ENCODE data around the gene FNDC5. TPM values are rescaled to one million over a fixed set of nuclear protein-coding genes. Genes with fewer than 3 reads are reported as not detected.

Gene FNDC5
- total RNA-seq, 1 donor from 2014 or later, result not detected

DNA sequence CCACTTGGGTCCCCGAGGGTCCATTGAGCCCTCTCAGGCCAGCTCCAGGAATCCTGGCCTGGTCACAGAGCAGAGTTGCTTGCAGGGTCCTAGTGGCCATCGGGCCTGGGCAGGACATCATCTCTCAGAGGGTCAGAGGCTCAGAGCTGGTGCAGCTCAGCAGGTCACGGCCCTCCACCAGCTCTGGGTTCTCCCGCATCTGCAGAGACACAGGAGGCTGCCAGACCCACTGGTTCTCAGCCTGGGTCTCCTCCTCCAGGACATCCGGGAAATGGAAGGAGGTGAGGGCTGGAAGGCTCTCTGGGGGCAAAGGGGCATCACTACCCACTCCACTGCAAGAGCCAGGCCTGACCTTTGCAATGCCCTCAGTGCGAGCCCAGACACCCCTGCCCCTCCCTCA is 24.0 kb upstream of the FNDC5 start:
- no peak overlapping the region for H3K4me3 ChIP-seq (ENCODE audit: low read depth, low read length)
- H3K36me3 ChIP-seq (ENCODE audit: control insufficient read depth, insufficient read depth, low read length), result peaks cover 7% of the 10 kb centered on the region
- no peak for FAIRE-seq
- DNase-seq (ENCODE audit: low read depth), result no peak
- TF ChIP-seq, protein P1, sequence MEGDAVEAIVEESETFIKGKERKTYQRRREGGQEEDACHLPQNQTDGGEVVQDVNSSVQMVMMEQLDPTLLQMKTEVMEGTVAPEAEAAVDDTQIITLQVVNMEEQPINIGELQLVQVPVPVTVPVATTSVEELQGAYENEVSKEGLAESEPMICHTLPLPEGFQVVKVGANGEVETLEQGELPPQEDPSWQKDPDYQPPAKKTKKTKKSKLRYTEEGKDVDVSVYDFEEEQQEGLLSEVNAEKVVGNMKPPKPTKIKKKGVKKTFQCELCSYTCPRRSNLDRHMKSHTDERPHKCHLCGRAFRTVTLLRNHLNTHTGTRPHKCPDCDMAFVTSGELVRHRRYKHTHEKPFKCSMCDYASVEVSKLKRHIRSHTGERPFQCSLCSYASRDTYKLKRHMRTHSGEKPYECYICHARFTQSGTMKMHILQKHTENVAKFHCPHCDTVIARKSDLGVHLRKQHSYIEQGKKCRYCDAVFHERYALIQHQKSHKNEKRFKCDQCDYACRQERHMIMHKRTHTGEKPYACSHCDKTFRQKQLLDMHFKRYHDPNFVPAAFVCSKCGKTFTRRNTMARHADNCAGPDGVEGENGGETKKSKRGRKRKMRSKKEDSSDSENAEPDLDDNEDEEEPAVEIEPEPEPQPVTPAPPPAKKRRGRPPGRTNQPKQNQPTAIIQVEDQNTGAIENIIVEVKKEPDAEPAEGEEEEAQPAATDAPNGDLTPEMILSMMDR (IDR thresholded peaks at IDR 0.05; ENCODE audit: insufficient read depth, low read length, severe bottlenecking), result no peak
- H3K27me3 ChIP-seq (ENCODE audit: control insufficient read depth, insufficient read depth, low read length), result peaks cover 2% of the 10 kb centered on the region

DNA sequence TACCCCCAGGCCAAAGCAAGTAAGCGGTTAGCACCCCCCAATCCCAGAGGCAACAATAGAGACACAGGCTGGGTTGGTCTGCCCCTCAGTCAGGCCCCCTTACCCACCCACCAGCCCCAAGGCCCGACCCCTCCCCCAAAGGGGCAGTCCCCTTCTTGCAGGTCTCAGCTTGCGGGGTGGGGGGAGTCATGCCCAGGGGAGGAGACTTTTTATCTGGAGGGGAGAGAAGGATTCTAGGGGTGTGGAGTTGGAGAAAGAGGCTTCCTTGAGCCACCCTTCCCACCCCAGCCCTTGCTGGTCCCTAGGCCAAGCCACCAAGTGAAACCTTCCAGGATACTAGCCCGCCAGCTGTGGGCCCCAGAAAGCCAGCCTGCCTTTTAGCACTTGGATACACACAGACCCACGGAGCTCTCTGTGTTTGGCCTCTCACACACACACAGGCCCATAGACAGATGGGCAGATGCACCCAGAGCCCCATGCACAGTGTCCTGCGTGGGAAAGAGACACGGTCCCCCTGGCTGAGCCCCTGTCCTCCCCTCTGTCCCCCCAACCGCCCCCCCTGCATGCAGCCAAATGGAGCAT is 23.4 kb upstream of the FNDC5 start:
- H3K4me3 ChIP-seq (ENCODE audit: low read depth, low read length), result no peak overlapping the region

DNA sequence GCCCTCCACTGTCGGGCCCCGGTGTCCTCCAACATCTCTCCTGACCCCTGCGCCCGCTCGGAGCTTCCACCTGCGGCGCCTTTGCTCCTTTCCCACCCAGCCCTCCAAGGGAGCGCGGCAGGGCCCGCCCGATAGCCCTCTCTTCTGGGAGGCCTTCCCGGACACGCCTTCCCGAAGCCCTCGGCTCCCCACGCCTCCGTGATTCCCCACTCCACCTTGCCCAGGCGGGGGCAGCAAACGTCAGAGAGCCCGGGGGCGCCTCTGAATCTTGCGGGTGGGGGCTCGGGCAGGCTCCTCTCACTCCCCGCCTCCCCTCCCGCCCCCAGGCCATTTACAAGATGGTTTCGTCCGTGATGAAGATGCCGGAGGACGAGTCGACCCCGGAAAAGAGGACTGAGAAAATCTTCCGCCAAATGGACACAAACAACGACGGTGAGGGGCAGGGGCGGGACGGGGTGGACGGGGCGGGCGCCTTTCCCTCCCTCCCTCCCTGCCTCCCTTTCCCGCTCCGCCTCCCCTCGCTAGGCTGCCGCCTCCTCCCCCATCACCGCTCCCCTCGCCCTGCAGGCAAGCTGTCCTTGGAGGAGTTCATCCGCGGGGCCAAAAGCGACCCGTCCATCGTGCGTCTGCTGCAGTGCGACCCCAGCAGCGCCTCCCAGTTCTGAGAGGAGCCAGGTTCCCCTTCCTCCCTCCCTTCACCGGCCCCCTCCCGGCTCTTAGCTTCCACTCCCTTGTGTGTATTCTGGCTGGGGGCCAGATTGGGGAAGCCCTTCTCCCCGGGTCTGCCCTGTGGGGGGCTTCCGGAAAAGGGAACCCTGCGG is 22.7 kb upstream of the FNDC5 start:
- Histone ChIP-seq H3K4me3 (ENCODE audit: low read depth, low read length) (peak overlapping the region; percentile 29), H3K27me3 (ENCODE audit: control insufficient read depth, insufficient read depth, low read length) (peaks cover 2% of the 10 kb centered on the region), H3K36me3 (ENCODE audit: control insufficient read depth, insufficient read depth, low read length) (peaks cover 7% of the 10 kb centered on the region)
- no peak for DNase-seq (ENCODE audit: low read depth)
- TF ChIP-seq, protein P1 (IDR thresholded peaks at IDR 0.05; ENCODE audit: insufficient read depth, low read length, severe bottlenecking), result peak; percentile 23
- no peak for FAIRE-seq

More for the DNA sequence above, 23.4 kb upstream of the FNDC5 start:
- TF ChIP-seq, protein P1 (IDR thresholded peaks at IDR 0.05; ENCODE audit: insufficient read depth, low read length, severe bottlenecking), result no peak
- DNase-seq (ENCODE audit: low read depth) (no peak), FAIRE-seq (no peak)
- peaks cover 2% of the 10 kb centered on the region for H3K27me3 ChIP-seq (ENCODE audit: control insufficient read depth, insufficient read depth, low read length)
- peaks cover 7% of the 10 kb centered on the region for H3K36me3 ChIP-seq (ENCODE audit: control insufficient read depth, insufficient read depth, low read length)

DNA sequence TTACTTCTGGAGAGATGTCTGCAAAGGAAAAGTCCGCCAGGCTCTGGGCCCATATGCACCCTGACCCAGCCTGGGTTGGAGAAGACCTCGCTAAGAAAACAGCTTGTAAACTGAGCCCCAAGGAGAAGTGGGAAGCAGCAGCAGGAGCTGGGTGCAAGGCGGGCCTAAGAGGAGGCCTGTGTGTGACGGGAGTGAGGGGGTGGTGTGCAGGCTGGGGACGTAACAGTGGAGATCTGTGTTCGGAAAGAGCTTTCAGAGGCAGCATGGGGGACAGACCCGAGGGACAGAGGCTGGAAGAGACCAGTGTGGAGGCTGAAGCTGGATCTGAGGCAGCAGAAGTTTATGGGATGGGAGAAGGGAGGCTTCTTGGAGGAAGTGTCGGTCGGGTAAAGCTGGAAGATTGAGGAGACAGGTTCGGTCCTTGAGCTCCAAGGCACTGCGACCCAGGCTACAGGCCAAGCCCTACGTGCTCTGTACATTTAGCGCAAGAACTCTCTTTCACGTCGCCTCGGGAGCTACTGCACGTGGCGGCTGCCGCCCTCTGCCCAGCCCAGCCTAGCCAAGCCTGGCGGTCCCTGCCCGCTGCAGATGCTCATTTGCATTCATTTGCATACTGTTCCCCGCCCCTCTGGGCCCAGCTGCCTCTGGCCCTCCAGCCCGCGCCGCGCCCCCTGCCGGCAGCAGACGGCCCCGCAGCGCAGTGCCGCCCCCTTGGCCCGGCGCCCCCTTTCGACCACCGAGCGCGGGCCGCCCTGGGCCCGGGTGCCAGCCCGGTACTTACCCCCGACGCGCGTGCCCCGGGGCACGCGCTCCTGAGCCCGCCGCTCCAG is 21.9 kb upstream of the FNDC5 start:
- TF ChIP-seq, protein P1 (IDR thresholded peaks at IDR 0.05; ENCODE audit: insufficient read depth, low read length, severe bottlenecking), result peak; percentile 42
- no peak for FAIRE-seq
- H3K27me3 ChIP-seq (ENCODE audit: control insufficient read depth, insufficient read depth, low read length), result peaks cover 2% of the 10 kb centered on the region
- no peak for DNase-seq (ENCODE audit: low read depth)
- peaks cover 7% of the 10 kb centered on the region for H3K36me3 ChIP-seq (ENCODE audit: control insufficient read depth, insufficient read depth, low read length)
- H3K4me3 ChIP-seq (ENCODE audit: low read depth, low read length), result peak overlapping the region; percentile 29

DNA sequence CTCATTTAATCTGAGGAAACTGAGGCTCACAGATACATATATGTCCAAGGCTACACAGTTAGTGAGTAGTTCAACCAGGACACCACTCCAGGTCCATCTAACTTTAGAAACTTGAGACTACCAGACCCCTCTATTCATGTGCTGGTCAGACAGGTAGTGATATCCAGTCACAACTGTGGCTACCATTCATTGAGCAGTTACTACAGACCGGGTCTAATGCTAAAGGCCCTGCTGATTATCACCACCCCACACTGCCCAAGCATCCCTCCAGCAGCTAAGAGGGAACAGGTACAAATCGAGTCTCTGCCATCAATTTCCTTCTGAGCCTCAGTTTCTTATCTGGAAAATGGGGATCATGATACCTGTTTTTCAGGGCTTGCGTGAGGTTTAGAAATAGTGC is 20.9 kb upstream of the FNDC5 start:
- DNase-seq (ENCODE audit: low read depth) (no peak), FAIRE-seq (no peak)
- Histone ChIP-seq H3K36me3 (ENCODE audit: control insufficient read depth, insufficient read depth, low read length) (peaks cover 7% of the 10 kb centered on the region), H3K4me3 (ENCODE audit: low read depth, low read length) (no peak overlapping the region), H3K27me3 (ENCODE audit: control insufficient read depth, insufficient read depth, low read length) (peaks cover 4% of the 10 kb centered on the region)
- TF ChIP-seq, protein P1 (IDR thresholded peaks at IDR 0.05; ENCODE audit: insufficient read depth, low read length, severe bottlenecking), result no peak
